Vagina (tissue), 2 donors: ENCODE data around the gene ATP6V0C.

Experiments
- POLR2A ChIP-seq, 2 donors: fragments of 450-650 bp; IDR thresholded peaks; one replicate each; pipeline ENCODE4 v1.6.1; 2017; ENCODE audit warnings: antibody characterized with exemption in 2 of 2, mild to moderate bottlenecking in 2 of 2, moderate library complexity in 2 of 2
- POLR2AphosphoS5 ChIP-seq, 2 donors: sonication (generic); formaldehyde crosslinking; IDR thresholded peaks; one replicate each; pipeline ENCODE4 v1.9.0; 2017; ENCODE audit warnings: antibody characterized with exemption in 2 of 2, mild to moderate bottlenecking in 2 of 2, low read depth in 1 of 2; ENCODE audit not compliant: insufficient read depth in 1 of 2
- TF ChIP-seq, protein P1 (sequence below), 3 experiments: fragments of 450-650 bp in 2 of 3; fragments of 200-600 bp in 1 of 3; sonication (generic) in 1 of 3; IDR thresholded peaks; one replicate each; pipeline ENCODE4 v1.5.1; 2017 to 2019; ENCODE audit warnings: antibody characterized with exemption in 3 of 3, mild to moderate bottlenecking in 2 of 3, moderate library complexity in 2 of 3

DNA sequence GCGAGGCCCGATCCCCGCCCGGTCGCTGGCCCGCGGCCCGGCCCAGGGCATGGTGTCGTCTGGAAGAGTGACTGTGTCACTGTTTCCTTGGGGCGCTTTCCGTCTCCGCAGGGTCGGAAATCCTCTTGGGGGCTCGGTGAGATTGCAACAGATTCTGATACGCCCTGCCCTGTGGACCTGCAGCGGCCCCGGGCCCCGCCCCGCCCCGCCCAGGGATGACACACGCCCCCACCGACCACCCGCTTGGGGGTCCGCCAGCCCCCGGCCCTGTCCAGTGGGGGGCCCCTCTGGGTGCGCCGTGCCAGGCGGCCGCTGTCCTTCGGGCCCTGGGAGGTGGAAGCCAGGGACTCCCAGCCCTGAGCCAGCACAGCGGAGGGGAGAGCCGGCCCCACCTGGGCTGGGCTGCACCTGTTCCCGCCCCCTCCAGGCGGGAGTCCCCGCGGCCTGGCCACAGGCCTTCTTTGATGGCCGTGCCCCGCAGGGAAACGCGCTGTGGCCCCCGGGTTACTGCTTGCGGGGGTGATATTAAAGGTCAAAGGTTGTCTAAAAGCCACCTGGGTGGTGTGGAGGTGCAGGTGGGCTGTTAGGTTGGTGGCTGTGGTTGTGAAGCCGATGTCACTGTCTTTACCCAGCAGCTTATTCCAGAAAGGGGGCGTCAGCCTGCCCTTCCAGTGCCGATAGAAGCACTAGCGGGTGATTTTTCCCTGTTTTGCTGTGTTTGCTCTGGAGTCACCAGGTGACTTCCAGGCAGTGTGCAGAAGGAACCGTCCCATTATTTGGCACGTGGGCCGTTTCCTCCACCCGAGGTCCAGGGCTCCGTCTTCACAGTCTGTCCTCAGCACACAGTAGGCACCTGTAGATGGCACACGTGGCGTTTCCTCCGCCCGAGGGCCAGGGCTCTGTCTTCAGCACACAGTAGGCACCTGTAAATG lies 38.1 kb upstream of the ATP6V0C start:
- TF ChIP-seq, protein P1, sequence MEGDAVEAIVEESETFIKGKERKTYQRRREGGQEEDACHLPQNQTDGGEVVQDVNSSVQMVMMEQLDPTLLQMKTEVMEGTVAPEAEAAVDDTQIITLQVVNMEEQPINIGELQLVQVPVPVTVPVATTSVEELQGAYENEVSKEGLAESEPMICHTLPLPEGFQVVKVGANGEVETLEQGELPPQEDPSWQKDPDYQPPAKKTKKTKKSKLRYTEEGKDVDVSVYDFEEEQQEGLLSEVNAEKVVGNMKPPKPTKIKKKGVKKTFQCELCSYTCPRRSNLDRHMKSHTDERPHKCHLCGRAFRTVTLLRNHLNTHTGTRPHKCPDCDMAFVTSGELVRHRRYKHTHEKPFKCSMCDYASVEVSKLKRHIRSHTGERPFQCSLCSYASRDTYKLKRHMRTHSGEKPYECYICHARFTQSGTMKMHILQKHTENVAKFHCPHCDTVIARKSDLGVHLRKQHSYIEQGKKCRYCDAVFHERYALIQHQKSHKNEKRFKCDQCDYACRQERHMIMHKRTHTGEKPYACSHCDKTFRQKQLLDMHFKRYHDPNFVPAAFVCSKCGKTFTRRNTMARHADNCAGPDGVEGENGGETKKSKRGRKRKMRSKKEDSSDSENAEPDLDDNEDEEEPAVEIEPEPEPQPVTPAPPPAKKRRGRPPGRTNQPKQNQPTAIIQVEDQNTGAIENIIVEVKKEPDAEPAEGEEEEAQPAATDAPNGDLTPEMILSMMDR (IDR thresholded peaks at IDR 0.05), result no peak
- TF ChIP-seq POLR2A (IDR thresholded peaks at IDR 0.05) (no peak), POLR2AphosphoS5 (IDR thresholded peaks at IDR 0.05; ENCODE audit: insufficient read depth in 1 of 2, low read depth in 1 of 2) (no peak)
